HG03521 (cell line): ENCODE data around the gene CDKAL1.
"Not testable (repeated sequence)": the region's sequence is repeated elsewhere in the genome, so short reads cannot be mapped to it uniquely, and the experiment has no call there.

Experiments
- ATAC-seq: cut with Tn5 transposase; IDR thresholded peaks from one replicate; pipeline ENCODE4 v1.9.1; 2021; ENCODE audit warnings: mild to moderate bottlenecking, moderate library complexity; ENCODE audit not compliant: unreplicated experiment

CDKAL1 gene

GRCh38 chr6:20549398-20549797, 15.1 kb downstream of the CDKAL1 start:
- ATAC-seq, result not testable (repeated sequence)

GRCh38 chr6:20554326-20554725, 20.1 kb downstream of the CDKAL1 start:
- no peak for ATAC-seq

DNA sequence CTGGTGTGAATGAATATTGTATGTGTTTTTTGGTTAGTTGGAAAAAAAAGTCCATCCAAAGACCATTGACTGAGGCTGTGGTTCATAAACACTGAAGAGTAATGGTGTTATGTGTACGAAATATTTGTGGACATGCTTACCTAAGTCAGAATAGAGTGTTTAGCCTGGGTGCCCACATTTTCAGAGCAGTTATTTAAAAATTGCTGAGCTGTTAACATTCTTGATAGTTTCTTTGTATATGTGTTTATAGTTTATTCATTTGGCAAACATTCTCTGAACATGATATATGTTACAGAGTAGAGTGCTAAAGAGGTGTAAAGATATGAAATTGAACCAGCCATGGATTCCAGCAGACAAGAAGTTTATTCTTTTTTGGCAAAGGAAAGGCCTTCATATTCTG, 20.6 kb downstream of the CDKAL1 start:
- ATAC-seq, result no peak

- ATAC-seq, result no peak
These were observed 25.8 kb downstream of the CDKAL1 start for GRCh38 chr6:20559924-20560551.

- no peak for ATAC-seq
These were observed 29.1 kb downstream of the CDKAL1 start for GRCh38 chr6:20563377-20563776.

GRCh38 chr6:20564269-20564668, 30.0 kb downstream of the CDKAL1 start:
- no peak for ATAC-seq

DNA sequence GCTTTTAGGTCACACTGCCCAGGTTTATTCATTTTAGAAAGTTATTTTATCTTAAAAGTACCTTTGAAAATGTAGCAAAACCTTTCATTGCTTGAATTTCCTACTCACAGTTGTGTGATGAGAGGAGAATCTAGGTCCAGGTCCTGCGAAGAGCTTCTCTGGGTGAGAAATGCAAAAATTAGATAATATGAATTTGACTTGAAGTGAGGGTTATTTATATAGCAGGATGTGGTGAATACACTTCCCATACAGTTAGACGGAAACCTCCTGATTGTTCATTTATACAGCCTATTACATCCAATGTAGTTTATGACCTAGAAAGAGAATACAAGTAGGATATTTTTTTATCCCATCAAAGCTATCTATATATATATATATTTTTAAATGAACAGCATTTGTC, 30.5 kb downstream of the CDKAL1 start:
- no peak for ATAC-seq

GRCh38 chr6:20565342-20565741, 31.1 kb downstream of the CDKAL1 start:
- ATAC-seq, result no peak

DNA sequence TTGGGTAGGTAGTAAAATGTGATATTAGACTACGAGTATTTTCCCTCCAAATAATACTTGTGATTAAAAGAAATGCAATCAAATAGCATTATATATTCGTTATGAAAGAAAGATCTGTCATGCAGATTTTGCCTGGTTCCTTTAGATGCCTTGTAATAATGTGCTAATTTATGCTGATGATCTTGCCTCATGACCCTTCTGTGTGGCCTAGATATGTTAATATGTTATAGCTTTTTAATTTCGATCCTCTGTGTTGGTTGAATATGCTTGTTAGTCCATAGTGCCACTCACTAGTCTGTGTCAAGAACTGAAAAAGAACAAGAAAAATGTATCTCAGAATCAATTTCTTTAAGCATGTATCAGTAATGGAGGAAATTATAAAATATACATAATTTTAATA, 31.9 kb downstream of the CDKAL1 start:
- ATAC-seq, result no peak

DNA sequence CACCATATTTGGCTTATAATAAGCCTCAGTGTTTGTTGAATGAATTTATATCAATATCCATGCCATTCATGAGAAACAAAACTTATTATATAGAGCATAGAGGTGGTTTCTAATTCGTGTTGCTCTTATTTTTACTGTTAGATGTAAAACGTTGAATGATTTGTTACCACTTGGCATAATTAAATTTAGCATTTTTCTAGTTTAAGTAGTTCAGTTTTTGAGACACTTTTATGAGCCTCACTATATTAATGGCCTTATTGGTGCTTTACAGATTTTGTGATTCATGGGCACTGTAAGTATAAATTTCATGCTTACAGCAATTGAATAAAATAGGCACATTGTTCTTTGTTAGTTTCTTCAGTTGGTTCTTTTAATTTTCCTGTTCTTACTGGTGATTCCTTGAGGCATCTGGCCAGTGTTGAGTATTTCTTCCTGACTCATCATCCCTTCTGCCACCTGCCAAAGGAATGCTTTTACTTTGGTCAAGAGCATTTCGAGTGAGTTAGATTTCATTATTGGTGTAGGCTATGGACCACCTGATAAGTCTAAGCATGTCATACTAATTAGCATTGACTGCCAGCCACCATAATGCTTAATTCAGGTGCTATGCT, 34.8 kb downstream of the CDKAL1 start:
- no peak for ATAC-seq

DNA sequence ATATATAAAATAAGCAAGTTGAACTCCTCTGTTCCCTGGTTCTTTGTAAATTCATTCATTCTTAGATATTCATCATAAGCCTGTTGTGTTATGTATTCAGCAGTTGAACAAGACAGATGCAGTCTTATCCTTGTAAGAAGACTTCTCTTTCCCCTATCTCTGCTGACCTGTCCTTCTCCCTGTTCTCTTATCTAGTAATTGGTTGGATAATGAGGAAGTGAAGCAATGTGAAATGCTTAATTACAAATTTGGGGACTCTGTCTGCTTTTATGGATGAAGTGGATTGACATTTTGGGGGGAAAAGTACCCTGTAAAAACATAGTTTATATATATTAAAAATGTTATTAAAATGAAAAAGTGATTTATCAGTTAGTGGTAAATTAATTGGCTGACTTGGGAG, 37.0 kb downstream of the CDKAL1 start:
- ATAC-seq, result no peak

GRCh38 chr6:20572288-20572687, 38.0 kb downstream of the CDKAL1 start:
- no peak for ATAC-seq

DNA sequence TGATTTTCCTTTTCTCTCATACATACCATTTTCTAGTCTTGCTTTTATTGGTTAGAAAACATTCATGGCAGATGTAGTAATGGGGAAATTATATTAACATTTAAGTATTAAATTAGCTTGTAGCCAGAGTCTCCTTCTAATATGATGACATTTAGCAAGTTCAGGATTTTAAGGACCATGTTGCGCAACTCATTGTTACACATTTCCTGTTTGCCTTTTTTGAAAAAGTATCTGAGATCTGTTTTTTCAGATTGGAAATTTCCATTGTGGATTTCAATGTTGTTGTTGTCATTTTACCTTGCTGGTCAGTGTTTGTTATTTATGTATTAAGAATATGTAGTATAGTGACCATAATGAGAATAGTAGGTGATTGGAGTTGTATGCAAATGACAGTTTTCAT, 38.7 kb downstream of the CDKAL1 start:
- no peak for ATAC-seq

DNA sequence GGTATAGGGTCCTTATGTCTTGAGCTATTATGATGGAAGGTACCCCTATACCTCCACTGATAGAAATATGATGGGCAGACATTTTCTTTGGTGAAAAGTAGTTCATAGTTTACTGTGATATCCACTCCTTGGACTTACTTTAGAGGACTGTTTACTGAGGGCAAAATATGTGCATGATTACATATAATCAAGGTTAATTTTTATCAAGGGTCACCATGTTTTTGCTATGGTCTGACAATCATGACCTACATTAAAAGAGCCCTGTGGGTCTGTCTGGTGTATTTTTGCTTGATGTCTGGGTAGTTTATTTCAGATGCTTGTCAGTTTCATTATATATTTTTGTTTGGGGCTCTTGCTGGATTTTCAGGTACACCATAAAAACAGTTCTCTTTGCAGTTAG, 40.1 kb downstream of the CDKAL1 start:
- no peak for ATAC-seq

DNA sequence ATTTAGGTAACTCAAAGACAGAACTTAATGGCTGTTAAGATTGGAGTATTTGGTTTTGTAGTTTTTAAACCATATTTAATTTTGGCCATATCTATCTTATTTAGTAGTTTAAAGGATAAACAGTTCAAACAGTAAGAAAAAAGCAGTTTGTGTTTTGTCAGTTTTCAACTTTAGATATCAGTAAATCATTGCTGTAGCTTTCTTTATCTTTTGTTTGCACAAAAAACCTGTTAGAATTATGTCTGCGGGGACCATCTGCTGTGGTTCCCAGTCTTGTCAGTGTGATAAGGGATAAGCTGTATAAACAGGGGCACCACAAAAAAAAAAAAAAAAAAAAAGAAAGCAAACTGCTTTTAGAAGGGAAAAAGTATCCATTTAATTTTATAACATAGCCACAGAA, 40.9 kb downstream of the CDKAL1 start:
- ATAC-seq, result no peak

DNA sequence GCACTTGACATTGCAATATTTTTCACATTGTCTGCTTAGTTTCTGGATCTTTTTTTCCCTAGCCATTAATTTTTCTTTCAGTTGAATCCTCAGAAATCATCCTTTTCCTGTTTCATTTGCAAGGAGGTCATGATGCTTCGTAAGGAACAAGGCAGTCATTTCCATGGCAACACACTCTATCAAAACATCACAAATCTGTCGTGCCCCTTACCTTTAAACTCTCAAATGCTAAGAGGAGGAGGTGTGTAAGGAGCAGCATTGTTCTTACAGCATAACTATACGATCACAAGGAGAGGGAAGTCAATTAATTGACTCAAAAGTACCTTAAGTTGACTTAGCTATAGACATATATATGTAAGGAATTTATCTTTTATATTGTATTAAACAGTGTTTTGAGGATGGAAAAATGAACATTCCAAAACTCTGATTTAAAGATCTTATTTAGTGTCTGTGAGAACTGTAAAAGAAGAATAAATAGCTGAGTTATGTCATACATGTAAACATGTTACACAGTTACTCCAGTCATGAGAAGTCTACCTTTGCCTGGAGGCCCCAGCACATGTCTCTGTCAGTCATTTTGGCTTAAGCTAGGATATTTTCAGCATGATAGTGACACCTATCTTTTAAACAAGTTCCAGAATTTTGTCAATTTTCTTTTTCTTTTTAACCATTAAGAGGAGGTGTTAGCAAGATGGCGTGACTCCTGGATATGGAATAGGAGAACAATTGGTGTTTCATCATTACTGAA, 41.6 kb downstream of the CDKAL1 start:
- no peak for ATAC-seq

DNA sequence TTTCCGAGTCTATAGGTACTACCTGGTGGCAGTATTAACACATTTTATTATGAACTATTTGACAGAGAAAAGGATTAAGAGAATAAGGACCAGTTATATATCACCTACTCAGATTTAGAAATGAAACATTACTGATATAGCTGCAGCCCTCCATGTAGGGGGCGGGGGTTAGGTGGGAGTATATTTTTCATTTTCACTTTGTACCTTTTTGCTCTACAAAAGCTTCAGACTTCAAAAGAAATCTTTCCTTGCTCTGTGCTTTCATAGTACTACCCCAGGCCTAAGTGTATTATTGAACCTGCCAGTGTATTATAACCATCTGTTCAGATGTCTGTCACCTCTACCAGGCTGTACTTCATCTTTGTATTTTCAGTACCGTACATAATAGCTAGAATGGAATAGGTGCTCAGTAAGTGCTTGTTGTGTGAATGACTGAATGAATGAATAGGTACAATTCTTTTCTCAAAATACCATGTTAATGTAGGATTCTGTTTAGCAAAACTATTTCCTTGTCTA, 43.0 kb downstream of the CDKAL1 start:
- ATAC-seq, result no peak

DNA sequence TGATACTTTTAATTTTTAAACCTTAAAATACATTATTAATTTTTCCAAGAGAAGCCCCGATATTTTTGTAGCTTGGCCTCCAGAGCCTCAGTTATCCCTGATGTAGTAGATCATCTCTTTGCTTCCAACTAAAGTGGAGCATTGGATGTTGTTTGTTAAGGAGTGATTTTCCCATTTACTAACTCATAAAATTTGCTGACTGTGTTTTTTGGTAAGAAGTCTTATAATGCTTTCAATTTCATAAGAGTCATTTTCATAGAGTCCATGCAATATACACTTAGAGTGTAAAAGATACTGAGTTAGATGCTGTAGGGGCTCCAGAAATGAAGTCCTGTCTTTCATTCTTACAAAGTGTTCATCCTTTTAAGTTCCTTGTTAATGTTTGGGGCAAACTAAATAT, 46.8 kb downstream of the CDKAL1 start:
- ATAC-seq, result no peak

DNA sequence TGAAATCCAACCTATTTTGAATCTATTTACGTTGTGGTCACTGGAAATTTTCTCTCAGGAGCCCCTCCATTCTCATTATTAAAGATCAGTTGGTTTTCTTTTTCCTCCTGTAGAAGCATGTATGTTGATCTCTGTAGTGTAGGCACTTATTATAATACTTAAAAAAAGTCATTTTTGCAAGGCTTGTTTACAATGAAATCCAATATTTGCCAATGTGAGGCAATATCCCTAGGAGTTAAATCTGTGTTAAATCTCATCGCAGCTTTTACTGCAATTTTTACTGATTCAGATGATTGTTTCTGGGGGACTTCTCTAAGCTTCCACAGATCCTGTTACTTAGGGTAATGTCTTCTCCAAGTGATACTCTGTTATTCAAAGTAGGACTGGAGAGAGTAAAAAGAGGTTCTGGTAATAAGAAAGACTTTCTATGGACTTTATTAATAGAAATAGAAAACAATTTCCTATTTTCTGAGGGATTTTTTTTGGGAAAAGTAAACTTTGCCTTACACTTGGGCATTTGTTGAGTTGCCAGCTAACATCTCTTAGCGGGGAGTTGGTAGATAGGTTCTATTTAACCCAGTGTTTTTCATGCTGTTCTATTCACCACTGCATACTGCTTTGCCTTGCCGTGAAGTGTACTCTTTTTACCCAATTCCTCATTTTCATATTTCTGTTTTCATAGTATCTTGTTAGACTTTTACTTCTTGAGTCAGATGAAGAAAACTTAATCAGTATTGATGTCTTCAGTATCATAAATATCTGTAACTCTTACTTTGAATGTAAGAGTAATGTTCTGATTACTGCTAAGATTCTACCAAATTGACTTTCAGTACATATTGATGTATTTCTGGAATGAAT, 48.6 kb downstream of the CDKAL1 start:
- ATAC-seq, result no peak

GRCh38 chr6:20583444-20583800, 49.2 kb downstream of the CDKAL1 start:
- ATAC-seq, result no peak

GRCh38 chr6:20584100-20584731, 50.0 kb downstream of the CDKAL1 start:
- ATAC-seq, result no peak
